GM13977 (cell line): ENCODE data around the gene SLC5A5.

Experiments
- DNase-seq: peaks from one replicate; pipeline ENCODE4 v3.0.0; 2012; ENCODE audit warnings: low spot score
- CTCF ChIP-seq: IDR thresholded peaks from 2 replicates; pipeline ENCODE4 v1.5.1; 2012; ENCODE audit warnings: mild to moderate bottlenecking, control low read depth; ENCODE audit not compliant: insufficient read depth; ENCODE audit errors: extremely low read depth, missing control alignments
- in situ Hi-C: fragments of 300-500 bp; cut with MboI; formaldehyde crosslinking; loops from one replicate; pipeline ENCODE4 v1.12.0; 2022; ENCODE audit warnings: low sequenced_read_pairs, low pct_unique_long_range_greater_than_20kb, mixed read lengths, inconsistent platforms; ENCODE audit not compliant: unreplicated experiment

Gene SLC5A5

GRCh38 chr19:17943274-17944221, 71.8 kb downstream of the SLC5A5 start:
- TF ChIP-seq CTCF, result no peak
- DNase-seq, result no peak
- in situ Hi-C loops, result loop anchor here (25.0 kb wide), 1 partner anchor 119 kb away; no protein-coding TSS in a partner anchor

- TF ChIP-seq CTCF, result no peak
- in situ Hi-C loops, result loop anchor here (25.0 kb wide), 1 partner anchor 118 kb away; no protein-coding TSS in a partner anchor
- DNase-seq, result no peak
Observed at GRCh38 chr19:17944301-17944700, 72.6 kb downstream of the SLC5A5 start.
